GM20000 (cell line): ENCODE data around the gene FARS2.

Source experiments
- DNase-seq: peaks from one replicate; pipeline ENCODE4 v3.0.0; 2012; ENCODE audit warnings: low spot score
- TF ChIP-seq, protein P1 (sequence below): IDR thresholded peaks from 2 replicates; pipeline ENCODE4 v1.5.1; 2012; ENCODE audit warnings: mild to moderate bottlenecking, control low read depth; ENCODE audit errors: extremely low read depth, missing control alignments

FARS2 gene

DNA sequence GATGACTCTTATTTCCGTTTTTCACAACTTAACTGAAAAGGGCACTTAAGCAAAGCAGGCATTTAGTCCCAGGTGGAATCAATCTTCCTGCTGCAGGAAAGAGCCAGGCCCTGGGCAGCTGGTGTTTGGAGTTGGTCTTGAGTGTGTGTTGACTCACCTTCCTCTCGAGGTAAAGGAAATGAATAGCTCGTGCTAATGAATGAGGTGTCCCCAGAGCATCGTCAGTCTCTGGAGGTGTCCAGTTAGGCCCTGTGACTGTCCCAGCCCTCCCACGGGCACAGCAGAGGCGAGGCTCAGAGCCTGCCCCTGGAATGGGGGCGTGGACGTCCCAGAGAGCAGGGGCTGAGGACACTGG lies 467.7 kb downstream of the FARS2 start:
- no peak for DNase-seq
- TF ChIP-seq, protein P1, sequence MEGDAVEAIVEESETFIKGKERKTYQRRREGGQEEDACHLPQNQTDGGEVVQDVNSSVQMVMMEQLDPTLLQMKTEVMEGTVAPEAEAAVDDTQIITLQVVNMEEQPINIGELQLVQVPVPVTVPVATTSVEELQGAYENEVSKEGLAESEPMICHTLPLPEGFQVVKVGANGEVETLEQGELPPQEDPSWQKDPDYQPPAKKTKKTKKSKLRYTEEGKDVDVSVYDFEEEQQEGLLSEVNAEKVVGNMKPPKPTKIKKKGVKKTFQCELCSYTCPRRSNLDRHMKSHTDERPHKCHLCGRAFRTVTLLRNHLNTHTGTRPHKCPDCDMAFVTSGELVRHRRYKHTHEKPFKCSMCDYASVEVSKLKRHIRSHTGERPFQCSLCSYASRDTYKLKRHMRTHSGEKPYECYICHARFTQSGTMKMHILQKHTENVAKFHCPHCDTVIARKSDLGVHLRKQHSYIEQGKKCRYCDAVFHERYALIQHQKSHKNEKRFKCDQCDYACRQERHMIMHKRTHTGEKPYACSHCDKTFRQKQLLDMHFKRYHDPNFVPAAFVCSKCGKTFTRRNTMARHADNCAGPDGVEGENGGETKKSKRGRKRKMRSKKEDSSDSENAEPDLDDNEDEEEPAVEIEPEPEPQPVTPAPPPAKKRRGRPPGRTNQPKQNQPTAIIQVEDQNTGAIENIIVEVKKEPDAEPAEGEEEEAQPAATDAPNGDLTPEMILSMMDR: no peak

DNA sequence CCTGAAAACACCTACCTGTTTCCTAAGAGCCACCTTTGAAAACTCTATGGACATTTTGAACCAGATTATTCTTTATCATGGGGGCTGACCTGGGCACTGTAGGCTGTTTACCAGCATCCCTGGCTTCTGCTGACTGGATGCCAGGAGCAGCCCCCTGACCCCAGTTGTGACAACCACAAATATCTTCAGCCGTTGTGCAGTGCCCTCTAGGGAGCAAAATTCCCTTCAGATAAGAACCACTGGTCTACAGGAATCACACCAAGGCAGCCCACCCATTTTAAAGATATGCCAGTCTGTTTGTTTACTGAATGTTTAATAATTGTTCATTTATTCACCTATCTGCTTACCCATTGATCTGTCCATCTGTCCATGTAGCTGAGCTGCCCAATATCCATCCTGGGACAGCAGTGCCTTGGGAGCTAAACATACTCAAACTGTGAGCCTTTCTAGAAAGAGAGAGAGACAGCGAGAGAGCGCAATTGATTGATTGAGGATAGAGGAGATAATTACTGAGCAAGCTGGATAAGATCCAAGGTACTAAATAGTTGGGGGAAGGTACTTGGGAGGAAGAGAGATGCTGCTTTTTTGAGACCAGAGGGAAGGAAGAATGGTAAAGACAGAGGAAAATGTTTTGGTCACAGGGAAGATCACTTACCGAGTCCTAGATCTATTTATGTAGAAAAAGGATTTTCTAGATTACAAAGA lies 468.7 kb downstream of the FARS2 start:
- no peak for DNase-seq
- TF ChIP-seq, protein P1: no peak

DNA sequence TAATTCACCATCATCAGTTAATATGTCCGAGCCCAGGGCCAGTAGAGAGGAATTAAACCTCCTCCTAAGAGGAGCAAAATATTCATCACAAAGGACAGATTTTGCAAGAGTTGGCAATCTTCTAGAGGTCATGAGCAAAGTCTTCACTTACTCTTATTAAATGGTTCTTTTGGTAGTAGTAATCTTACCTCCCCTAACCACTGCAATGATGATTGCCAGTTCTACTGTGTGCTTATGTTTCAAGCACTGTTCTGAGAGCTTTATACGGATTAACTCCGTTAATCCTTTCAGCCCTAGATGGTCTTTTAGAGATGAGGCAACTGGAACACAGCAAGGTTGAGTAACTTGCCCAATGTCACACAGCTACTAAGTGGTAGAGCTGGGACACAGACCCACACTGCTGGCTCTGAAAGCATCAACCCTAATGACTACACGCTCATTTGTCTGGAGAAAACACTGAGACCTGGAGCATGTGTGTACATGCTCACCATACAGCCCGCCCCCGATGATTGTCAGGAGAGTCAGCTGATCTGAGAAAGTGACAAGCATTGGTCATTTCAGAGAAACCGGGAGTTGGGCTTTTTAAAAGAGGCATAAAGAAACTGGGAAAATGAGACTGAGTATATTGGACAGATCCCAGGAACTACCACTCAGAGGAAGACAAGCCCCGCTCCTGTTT lies 469.4 kb downstream of the FARS2 start:
- TF ChIP-seq, protein P1: no peak
- no peak for DNase-seq

DNA sequence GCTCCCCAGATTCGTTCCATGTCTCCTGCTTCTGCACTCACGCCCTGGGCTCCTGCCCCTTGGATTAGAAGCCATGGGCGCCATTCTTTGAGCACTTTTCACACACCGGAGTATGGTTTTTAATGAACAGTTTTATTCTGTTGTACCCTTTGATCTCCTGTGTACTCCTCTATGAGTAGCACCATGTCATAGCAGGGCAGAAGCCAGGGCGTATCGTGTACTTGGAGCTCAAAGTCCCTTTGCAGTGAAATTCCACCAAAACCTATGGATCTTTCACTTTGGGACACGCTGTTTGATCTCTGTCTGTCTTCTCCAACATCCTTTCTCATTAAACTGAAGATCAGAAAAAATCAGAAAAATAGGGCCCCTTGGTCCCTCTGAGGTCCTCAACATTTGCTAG lies 470.1 kb downstream of the FARS2 start:
- DNase-seq: no peak
- TF ChIP-seq, protein P1: no peak

DNA sequence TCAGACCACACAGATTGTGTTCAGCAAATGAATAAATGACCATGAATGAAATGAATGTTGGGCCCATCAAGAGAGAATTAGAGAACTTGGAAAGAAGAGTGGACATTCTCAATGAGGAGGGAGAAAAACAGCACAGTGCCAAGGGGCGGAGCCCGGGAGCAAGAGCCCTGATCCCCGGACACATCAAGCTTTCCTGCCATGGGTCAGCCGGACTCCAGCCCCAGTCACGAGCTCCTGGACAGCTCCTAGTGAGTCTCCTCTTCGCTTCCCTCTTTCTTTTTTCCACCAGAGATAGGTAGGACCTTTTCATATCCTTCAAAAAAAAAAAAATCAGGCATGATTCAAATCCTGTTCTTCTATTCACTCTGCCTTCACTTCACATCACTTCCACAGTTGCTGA lies 471.2 kb downstream of the FARS2 start:
- TF ChIP-seq, protein P1: no peak

DNA sequence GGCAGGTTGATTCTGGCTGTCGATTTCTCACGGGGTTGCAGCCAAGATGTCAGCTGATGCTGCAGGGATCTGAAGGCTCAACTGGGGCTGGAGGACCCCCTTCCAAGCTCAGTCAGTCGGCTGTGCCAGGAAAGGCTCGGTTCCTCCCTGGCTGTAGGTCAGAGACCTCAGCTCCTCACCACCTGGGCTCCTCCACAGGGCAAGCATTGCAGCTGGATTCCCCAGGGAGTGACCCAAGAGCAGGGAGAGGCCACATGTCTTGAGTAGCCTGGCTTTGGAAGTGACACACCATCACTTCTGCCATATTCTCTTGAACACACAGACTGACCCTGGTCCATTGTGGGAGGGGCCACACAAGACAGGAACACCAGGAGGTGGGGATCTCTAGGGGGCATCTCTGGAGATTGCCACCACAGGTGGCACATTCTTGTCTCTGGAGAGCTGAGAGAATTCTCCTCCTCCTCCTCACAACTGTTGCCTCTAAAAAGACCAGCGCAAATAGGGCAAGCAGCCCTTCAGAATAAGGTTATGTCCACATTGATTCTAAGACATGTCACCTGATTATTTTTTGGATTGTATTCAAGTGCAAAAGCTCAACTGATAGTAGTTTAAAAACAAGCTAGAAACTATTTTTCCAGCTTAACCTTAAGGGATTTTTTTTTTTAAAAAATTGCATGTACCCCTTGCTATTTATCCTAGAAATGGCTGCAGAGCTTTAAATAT lies 474.9 kb downstream of the FARS2 start:
- TF ChIP-seq, protein P1: no peak
- DNase-seq: no peak

More for the DNA sequence above, 471.2 kb downstream of the FARS2 start:
- DNase-seq: no peak

DNA sequence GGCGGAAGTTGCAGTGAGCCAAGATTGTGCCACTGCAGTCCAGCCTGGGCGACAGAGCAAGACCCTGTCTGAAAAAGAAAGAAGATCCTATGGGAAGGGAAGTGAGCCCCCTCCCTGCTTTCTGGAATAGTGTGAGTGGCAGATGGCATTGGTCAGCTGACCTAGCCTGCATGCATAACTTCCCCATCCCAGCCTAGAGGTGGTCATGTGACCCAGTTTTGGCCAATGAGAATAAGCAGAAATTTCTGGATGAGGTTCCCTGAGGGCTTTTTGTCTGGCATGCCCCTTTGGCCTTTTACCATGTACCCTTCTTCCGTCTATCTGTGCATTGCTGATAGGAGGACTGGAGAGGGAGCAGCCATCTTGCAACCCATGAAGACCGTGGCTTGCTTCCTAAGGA lies 476.1 kb downstream of the FARS2 start:
- TF ChIP-seq, protein P1: no peak
- no peak for DNase-seq
